H9 (cell line): Measurements from ENCODE around the gene BTBD18. TPM values are rescaled to one million over a fixed set of nuclear protein-coding genes. Genes with fewer than 3 reads are reported as not detected.
A peak's percentile ranks its signal among the peaks of the same experiment; 100 is the strongest.

Source experiments
- DNase-seq: peaks from one replicate; pipeline ENCODE4 v3.0.0-alpha.2; 2017
- H2AFZ ChIP-seq: one replicate; pipeline ENCODE4 v1.6.1; 2013; ENCODE audit warnings: mild to moderate bottlenecking, low read length, control low read depth, moderate library complexity
- H2AK5ac ChIP-seq: 2 replicates; pipeline ENCODE4 v1.6.1; 2013; ENCODE audit warnings: low read length, control low read depth, mixed read lengths; ENCODE audit not compliant: insufficient read length
- H2BK120ac ChIP-seq: one replicate; pipeline ENCODE4 v1.6.1; 2013; ENCODE audit warnings: low read depth, mild to moderate bottlenecking, low read length, control low read depth, inconsistent platforms; ENCODE audit not compliant: poor library complexity, severe bottlenecking
- H2BK12ac ChIP-seq: 2 replicates; pipeline ENCODE4 v1.6.1; 2013; ENCODE audit warnings: low read length, control low read depth, mixed read lengths, low read depth; ENCODE audit not compliant: insufficient read length
- H2BK15ac ChIP-seq: 2 replicates; pipeline ENCODE4 v1.6.1; 2013; ENCODE audit warnings: low read depth, low read length, control low read depth
- H2BK20ac ChIP-seq: one replicate; pipeline ENCODE4 v1.6.1; 2013; ENCODE audit warnings: low read depth, mild to moderate bottlenecking, low read length, control low read depth, inconsistent platforms; ENCODE audit not compliant: poor library complexity, severe bottlenecking
- H2BK5ac ChIP-seq: 2 replicates; pipeline ENCODE4 v1.6.1; 2013; ENCODE audit warnings: low read length, control low read depth, mixed read lengths; ENCODE audit not compliant: insufficient read length
- H3K14ac ChIP-seq: 2 replicates; pipeline ENCODE4 v1.6.1; 2013; ENCODE audit warnings: low read length, control low read depth; ENCODE audit not compliant: insufficient read depth
- H3K18ac ChIP-seq: 2 replicates; pipeline ENCODE4 v1.6.1; 2013; ENCODE audit warnings: low read depth, mild to moderate bottlenecking, mixed read lengths, low read length, control low read depth; ENCODE audit not compliant: insufficient read length
- H3K23ac ChIP-seq: 2 replicates; pipeline ENCODE4 v1.6.1; 2013; ENCODE audit warnings: low read length, control low read depth, mixed read lengths, low read depth; ENCODE audit not compliant: insufficient read length
- H3K23me2 ChIP-seq: 2 replicates; pipeline ENCODE4 v1.6.1; 2013; ENCODE audit warnings: low read depth, mild to moderate bottlenecking, mixed read lengths, low read length, control low read depth; ENCODE audit not compliant: insufficient read length, poor library complexity, severe bottlenecking
- H3K27ac ChIP-seq: 2 replicates; pipeline ENCODE4 v1.5.1; 2013; ENCODE audit warnings: low read length, control low read depth, mixed read lengths, low read depth; ENCODE audit not compliant: insufficient read length
- H3K27me3 ChIP-seq: 2 replicates; pipeline ENCODE4 v1.6.1; 2013; ENCODE audit warnings: low read length, control low read depth, inconsistent platforms; ENCODE audit not compliant: insufficient read depth
- H3K4ac ChIP-seq: 2 replicates; pipeline ENCODE4 v1.6.1; 2013; ENCODE audit warnings: low read depth, mild to moderate bottlenecking, control low read depth, inconsistent platforms, low read length, moderate library complexity
- H3K4me1 ChIP-seq: 2 replicates; pipeline ENCODE4 v1.6.1; 2013; ENCODE audit warnings: low read length, control low read depth, inconsistent platforms; ENCODE audit not compliant: insufficient read depth
- H3K4me2 ChIP-seq: 2 replicates; pipeline ENCODE4 v1.6.1; 2013; ENCODE audit warnings: low read length, control low read depth, mixed read lengths; ENCODE audit not compliant: insufficient read length, insufficient read depth
- H3K56ac ChIP-seq: 2 replicates; pipeline ENCODE4 v1.6.1; 2013; ENCODE audit warnings: low read depth, mild to moderate bottlenecking, mixed read lengths, low read length, control low read depth; ENCODE audit not compliant: insufficient read length
- H3K79me1 ChIP-seq: 2 replicates; pipeline ENCODE4 v1.6.1; 2013; ENCODE audit warnings: low read depth, mild to moderate bottlenecking, moderate library complexity, low read length, control low read depth, inconsistent platforms; ENCODE audit not compliant: insufficient read depth, poor library complexity, severe bottlenecking
- H3K79me2 ChIP-seq: 2 replicates; pipeline ENCODE4 v1.6.1; 2013; ENCODE audit warnings: low read length, control low read depth, inconsistent platforms; ENCODE audit not compliant: insufficient read depth
- H3K9ac ChIP-seq: 2 replicates; pipeline ENCODE4 v1.6.1; 2013; ENCODE audit warnings: low read length, control low read depth, mixed read lengths; ENCODE audit not compliant: insufficient read length; ENCODE audit errors: extremely low read depth
- H3K9me3 ChIP-seq: one replicate; pipeline ENCODE4 v1.6.1; 2013; ENCODE audit warnings: low read depth, low read length, inconsistent platforms; ENCODE audit not compliant: control insufficient read depth
- H3T11ph ChIP-seq: one replicate; pipeline ENCODE4 v1.6.1; 2013; ENCODE audit warnings: mild to moderate bottlenecking, low read length, control low read depth, inconsistent platforms
- H4K20me1 ChIP-seq: one replicate; pipeline ENCODE4 v1.6.1; 2013; ENCODE audit not compliant: control insufficient read depth, insufficient read length, insufficient read depth
- H4K5ac ChIP-seq: 2 replicates; pipeline ENCODE4 v1.6.1; 2013; ENCODE audit warnings: low read depth, mild to moderate bottlenecking, mixed read lengths, low read length, control low read depth; ENCODE audit not compliant: insufficient read length
- H4K8ac ChIP-seq: replicated peaks from 2 replicates; pipeline ENCODE4 v1.6.1; 2013; ENCODE audit warnings: low read length, control low read depth, mixed read lengths, low read depth; ENCODE audit not compliant: insufficient read length
- H4K91ac ChIP-seq: 2 replicates; pipeline ENCODE4 v1.6.1; 2013; ENCODE audit warnings: low read depth, mild to moderate bottlenecking, moderate library complexity, mixed read lengths, low read length, control low read depth; ENCODE audit not compliant: insufficient read length
- H3K27ac Mint-ChIP-seq, 3 experiments: 2 replicates in 2 of 3; 3 replicates in 1 of 3; pipeline ENCODE4 v1.8.0; 2020 to 2021; ENCODE audit warnings: mixed read lengths in 3 of 3, mild to moderate bottlenecking in 1 of 3, moderate library complexity in 1 of 3
- H3K27me3 Mint-ChIP-seq: 2 replicates; pipeline ENCODE4 v1.8.0; 2021; ENCODE audit warnings: low read depth, mild to moderate bottlenecking, moderate library complexity, mixed read lengths
- H3K36me3 Mint-ChIP-seq, 3 experiments: 2 replicates in 2 of 3; 3 replicates in 1 of 3; pipeline ENCODE4 v1.8.0; 2020 to 2021; ENCODE audit warnings: low read depth in 3 of 3, mixed read lengths in 3 of 3; ENCODE audit not compliant: insufficient read depth in 1 of 3
- H3K4me1 Mint-ChIP-seq, 2 experiments: 2 replicates each; pipeline ENCODE4 v1.8.0; 2020; ENCODE audit warnings: mixed read lengths in 2 of 2
- H3K4me3 Mint-ChIP-seq, 2 experiments: 2 replicates in 1 of 2; 3 replicates in 1 of 2; pipeline ENCODE4 v1.8.0; 2020 to 2021; ENCODE audit warnings: mild to moderate bottlenecking in 2 of 2, mixed read lengths in 2 of 2, moderate library complexity in 1 of 2
- H3K9me3 Mint-ChIP-seq, 2 experiments: 2 replicates in 1 of 2; 3 replicates in 1 of 2; pipeline ENCODE4 v1.8.0; 2020; ENCODE audit warnings: mild to moderate bottlenecking in 2 of 2, mixed read lengths in 2 of 2, moderate library complexity in 1 of 2
- CTCF ChIP-seq: fragments of 200-600 bp; sonication (generic); conservative IDR thresholded peaks from 3 replicates; pipeline ENCODE4 v1.8.0; 2021; ENCODE audit warnings: antibody characterized with exemption, mild to moderate bottlenecking
- WGBS: extraction: QIAGEN DNeasy Blood & Tissue Kit; methylation state at CpG from one replicate; pipeline ENCODE4 v1.1.7; 2013; ENCODE audit warnings: missing lambda C conversion rate, low lambda C conversion rate, mixed read lengths; ENCODE audit not compliant: insufficient read length; ENCODE audit errors: extremely low coverage; 5-methylcytosine and 5-hydroxymethylcytosine counted together
- total RNA-seq: library from RNA; stranded (reverse); gene quantifications from 2 replicates; pipeline ENCODE4 v1.2.1, GENCODE V29; 2021

The BTBD18 gene
- total RNA-seq, 1 experiment from 2014 or later, result not detected

GRCh38 chr11:57772562-57772961, 20.9 kb upstream of the BTBD18 start:
- H3K27me3 Mint-ChIP-seq, result no peaks in the 10 kb centered on the region
- Histone ChIP-seq H4K5ac (no peak overlapping the region), H2BK5ac (no peak overlapping the region), H3K56ac (no peak overlapping the region), H2AFZ (no peak overlapping the region), H3K14ac (no peak overlapping the region), H3K79me2 (peaks cover 55% of the 10 kb centered on the region; the same call in 1 of the 2 replicates), H3K27ac (peak overlapping the region; percentile 26), H3K23ac (no peak overlapping the region), H3K23me2 (no peaks in the 10 kb centered on the region), H3K9ac (no peak overlapping the region), H3K4me2 (no peak overlapping the region), H3K79me1 (peaks cover 10% of the 10 kb centered on the region), H3T11ph (no peak overlapping the region), H2BK120ac (no peak overlapping the region), H2BK20ac (no peak overlapping the region), H3K9me3 (no peaks in the 10 kb centered on the region), H2BK15ac (no peak overlapping the region), H4K8ac (no peak overlapping the region), H2AK5ac (no peak overlapping the region), H3K4ac (no peak overlapping the region), H2BK12ac (no peak overlapping the region), H4K91ac (no peak overlapping the region), H4K20me1 (no peaks in the 10 kb centered on the region), H3K18ac (no peak overlapping the region), H3K4me1 (peaks cover 18% of the 10 kb centered on the region; the same call in 1 of the 2 replicates), H3K27me3 (no peaks in the 10 kb centered on the region)
- no peak for TF ChIP-seq CTCF
- H3K4me1 Mint-ChIP-seq, result peaks cover 49 to 51% of the 10 kb centered on the region in 2 experiments
- no peaks in the 10 kb centered on the region for H3K9me3 Mint-ChIP-seq
- H3K4me3 Mint-ChIP-seq, result no peak overlapping the region; a peak in 1 of 5 replicates
- H3K36me3 Mint-ChIP-seq, result peaks cover 0 to 17% (median 9%) of the 10 kb centered on the region in 3 experiments; a peak in 6 of 7 replicates
- no CpG with 5 or more reads among the region's 4 CpGs for WGBS
- peak overlapping the region; percentile 24 to 91 (median 83); a peak in 5 of 7 replicates for H3K27ac Mint-ChIP-seq
- DNase-seq, result no peak
